Measurements from ENCODE around the gene SLC37A3. TPM values are rescaled to one million over a fixed set of nuclear protein-coding genes. Genes with fewer than 3 reads are reported as not detected.

SLC37A3 gene
- polyA plus RNA-seq, 2 of the 4 experiments (the other 2 are of a cell fraction): 26.9 to 53.2 TPM

GRCh38 chr7:140287988-140288387 lies 110.3 kb downstream of the SLC37A3 start:
- WGBS (ENCODE audit: missing lambda C conversion rate): 61% methylated on average over 2 of the region's 3 CpGs
- Histone ChIP-seq H3K4me2 (no peak overlapping the region), H3K4me3 (no peak overlapping the region), H3K27ac (no peak overlapping the region), H3K4me1 (no peaks in the 10 kb centered on the region), H3K9me3 (no peaks in the 10 kb centered on the region)
- ChIA-PET POLR2A (no interaction called here), CTCF (no interaction called here)
- DNase-seq (ENCODE audit: low read depth in 1 of 2, low spot score in 1 of 2) (no peak), FAIRE-seq (no peak), ATAC-seq (no peak)
- TF ChIP-seq EP300 (IDR thresholded peaks at IDR 0.05) (no peak), RAD21 (conservative IDR thresholded peaks at IDR 0.05 in 1 of 2, IDR thresholded peaks at IDR 0.05 in 1 of 2) (no peak), FOSL2 (IDR thresholded peaks at IDR 0.05) (no peak), FOSL2 (CRISPR knock-in tag; IDR thresholded peaks at IDR 0.05) (no peak), HOXA7 (CRISPR knock-in tag; IDR thresholded peaks at IDR 0.05) (no peak), BCL3 (IDR thresholded peaks at IDR 0.05) (no peak), E2F6 (IDR thresholded peaks at IDR 0.05; ENCODE audit: borderline replicate concordance, low read depth) (no peak), HDAC2 (IDR thresholded peaks at IDR 0.05) (no peak), POLR2AphosphoS2 (conservative IDR thresholded peaks at IDR 0.05; ENCODE audit: low read length) (no peak), ZSCAN20 (CRISPR knock-in tag; IDR thresholded peaks at IDR 0.05) (no peak), SMC3 (IDR thresholded peaks at IDR 0.05) (no peak), JUNB (IDR thresholded peaks at IDR 0.05) (no peak), CHD4 (IDR thresholded peaks at IDR 0.05; ENCODE audit: borderline replicate concordance) (no peak), PHF8 (IDR thresholded peaks at IDR 0.05; ENCODE audit: borderline replicate concordance, low read depth) (no peak), RCOR1 (IDR thresholded peaks at IDR 0.05; ENCODE audit: low read depth, low read length) (no peak), CBX2 (IDR thresholded peaks at IDR 0.05; ENCODE audit: borderline replicate concordance, low read depth) (no peak), EHF (CRISPR knock-in tag; IDR thresholded peaks at IDR 0.05) (no peak), PBX3 (IDR thresholded peaks at IDR 0.05) (no peak), ATOH8 (CRISPR knock-in tag; IDR thresholded peaks at IDR 0.05; ENCODE audit: low read depth) (no peak), ZFP36 (IDR thresholded peaks at IDR 0.05; ENCODE audit: borderline replicate concordance, partially characterized antibody) (no peak)

GRCh38 chr7:140285938-140286337 lies 112.4 kb downstream of the SLC37A3 start:
- ChIA-PET CTCF (no interaction called here), POLR2A (no interaction called here)
- Histone ChIP-seq H3K4me3 (no peak overlapping the region), H3K9me3 (no peaks in the 10 kb centered on the region), H3K4me1 (no peaks in the 10 kb centered on the region), H3K4me2 (no peak overlapping the region), H3K27ac (no peak overlapping the region)
- ATAC-seq (no peak), DNase-seq (ENCODE audit: low read depth in 1 of 2, low spot score in 1 of 2) (no peak), FAIRE-seq (no peak)
- 62% methylated on average over 6 of the region's 6 CpGs for WGBS (ENCODE audit: missing lambda C conversion rate)
- TF ChIP-seq FOXS1 (CRISPR knock-in tag; IDR thresholded peaks at IDR 0.05) (no peak), HOXB5 (CRISPR knock-in tag; IDR thresholded peaks at IDR 0.05) (no peak), EHMT2 (IDR thresholded peaks at IDR 0.05; ENCODE audit: low read depth) (no peak), RCOR1 (IDR thresholded peaks at IDR 0.05; ENCODE audit: low read depth, low read length) (no peak), CHD4 (IDR thresholded peaks at IDR 0.05; ENCODE audit: borderline replicate concordance) (no peak), HMGXB4 (CRISPR knock-in tag; IDR thresholded peaks at IDR 0.05; ENCODE audit: borderline replicate concordance) (no peak), TP53 (CRISPR knock-in tag; IDR thresholded peaks at IDR 0.05) (no peak), SMC3 (IDR thresholded peaks at IDR 0.05) (no peak), ZFP36 (IDR thresholded peaks at IDR 0.05; ENCODE audit: borderline replicate concordance, partially characterized antibody) (no peak), REST (IDR thresholded peaks at IDR 0.05) (no peak), ZSCAN20 (CRISPR knock-in tag; IDR thresholded peaks at IDR 0.05) (no peak), MAX (IDR thresholded peaks at IDR 0.05) (no peak), ESRRA (IDR thresholded peaks at IDR 0.05; ENCODE audit: borderline replicate concordance, low read length) (no peak), BHLHE40 (IDR thresholded peaks at IDR 0.05; ENCODE audit: low read depth, low read length) (no peak), MYC (IDR thresholded peaks at IDR 0.05; ENCODE audit: borderline replicate concordance, low read length) (no peak)
